Lower leg skin (tissue), 4 donors: ENCODE data around the gene PPP1R9B. TPM values are rescaled to one million over a fixed set of nuclear protein-coding genes. Genes with fewer than 3 reads are reported as not detected.

ENCODE experiments used
- DNase-seq, 2 donors: peaks; one replicate each; pipeline ENCODE4 v3.0.0-alpha.2; 2019; ENCODE audit warnings: low spot score in 2 of 2
- H3K4me3 ChIP-seq: fragments of 200-600 bp; sonication (generic); 2 replicates; pipeline ENCODE4 v1.5.1; 2017; ENCODE audit warnings: mild to moderate bottlenecking, low read depth; ENCODE audit not compliant: poor library complexity, severe bottlenecking
- POLR2A ChIP-seq, 2 donors: fragments of 450-650 bp; IDR thresholded peaks; one replicate each; pipeline ENCODE4 v1.6.1; 2016 to 2017; ENCODE audit warnings: antibody characterized with exemption in 2 of 2, mild to moderate bottlenecking in 1 of 2, moderate library complexity in 1 of 2
- WGBS, 2 donors: methylation state at CpG; one replicate each; pipeline ENCODE4 v1.1.5; 2018; 5-methylcytosine and 5-hydroxymethylcytosine counted together
- intact Hi-C: fragments of 100-400 bp; cut with DNase I; formaldehyde crosslinking; loops from one replicate; pipeline ENCODE4 v1.15.0; 2023; ENCODE audit warnings: low total_unique reads
- total RNA-seq, 4 donors: library from RNA; depleted of rRNA; stranded (reverse); fragments of >200 nt; gene quantifications; one replicate each; pipeline ENCODE4 v1.1.0, GENCODE V29; 2016
- TF ChIP-seq, protein P1 (sequence below), 3 donors: fragments of 450-650 bp; IDR thresholded peaks; one replicate each; pipeline ENCODE4 v1.5.1; 2016; ENCODE audit warnings: antibody characterized with exemption in 3 of 3, mild to moderate bottlenecking in 3 of 3, moderate library complexity in 2 of 3

The PPP1R9B gene
- total RNA-seq, 4 donors from 2014 or later = 20.7 to 31.9 (median 29.5) TPM

- TF ChIP-seq POLR2A (IDR thresholded peaks at IDR 0.05) = no peak
- TF ChIP-seq, protein P1, sequence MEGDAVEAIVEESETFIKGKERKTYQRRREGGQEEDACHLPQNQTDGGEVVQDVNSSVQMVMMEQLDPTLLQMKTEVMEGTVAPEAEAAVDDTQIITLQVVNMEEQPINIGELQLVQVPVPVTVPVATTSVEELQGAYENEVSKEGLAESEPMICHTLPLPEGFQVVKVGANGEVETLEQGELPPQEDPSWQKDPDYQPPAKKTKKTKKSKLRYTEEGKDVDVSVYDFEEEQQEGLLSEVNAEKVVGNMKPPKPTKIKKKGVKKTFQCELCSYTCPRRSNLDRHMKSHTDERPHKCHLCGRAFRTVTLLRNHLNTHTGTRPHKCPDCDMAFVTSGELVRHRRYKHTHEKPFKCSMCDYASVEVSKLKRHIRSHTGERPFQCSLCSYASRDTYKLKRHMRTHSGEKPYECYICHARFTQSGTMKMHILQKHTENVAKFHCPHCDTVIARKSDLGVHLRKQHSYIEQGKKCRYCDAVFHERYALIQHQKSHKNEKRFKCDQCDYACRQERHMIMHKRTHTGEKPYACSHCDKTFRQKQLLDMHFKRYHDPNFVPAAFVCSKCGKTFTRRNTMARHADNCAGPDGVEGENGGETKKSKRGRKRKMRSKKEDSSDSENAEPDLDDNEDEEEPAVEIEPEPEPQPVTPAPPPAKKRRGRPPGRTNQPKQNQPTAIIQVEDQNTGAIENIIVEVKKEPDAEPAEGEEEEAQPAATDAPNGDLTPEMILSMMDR (IDR thresholded peaks at IDR 0.05) = no peak
- no peak overlapping the region for H3K4me3 ChIP-seq
- WGBS, 2 donors = 64 to 67% methylated on average over 2 to 5 of the region's 5 CpGs
- no peak for DNase-seq
- intact Hi-C loops = loop anchor here (10.0 kb wide), 1 partner anchor 279 kb away; the partner anchor contains the start of gene RSAD1
Observed at GRCh38 chr17:50196036-50196435, 45.6 kb upstream of the PPP1R9B start.

DNA sequence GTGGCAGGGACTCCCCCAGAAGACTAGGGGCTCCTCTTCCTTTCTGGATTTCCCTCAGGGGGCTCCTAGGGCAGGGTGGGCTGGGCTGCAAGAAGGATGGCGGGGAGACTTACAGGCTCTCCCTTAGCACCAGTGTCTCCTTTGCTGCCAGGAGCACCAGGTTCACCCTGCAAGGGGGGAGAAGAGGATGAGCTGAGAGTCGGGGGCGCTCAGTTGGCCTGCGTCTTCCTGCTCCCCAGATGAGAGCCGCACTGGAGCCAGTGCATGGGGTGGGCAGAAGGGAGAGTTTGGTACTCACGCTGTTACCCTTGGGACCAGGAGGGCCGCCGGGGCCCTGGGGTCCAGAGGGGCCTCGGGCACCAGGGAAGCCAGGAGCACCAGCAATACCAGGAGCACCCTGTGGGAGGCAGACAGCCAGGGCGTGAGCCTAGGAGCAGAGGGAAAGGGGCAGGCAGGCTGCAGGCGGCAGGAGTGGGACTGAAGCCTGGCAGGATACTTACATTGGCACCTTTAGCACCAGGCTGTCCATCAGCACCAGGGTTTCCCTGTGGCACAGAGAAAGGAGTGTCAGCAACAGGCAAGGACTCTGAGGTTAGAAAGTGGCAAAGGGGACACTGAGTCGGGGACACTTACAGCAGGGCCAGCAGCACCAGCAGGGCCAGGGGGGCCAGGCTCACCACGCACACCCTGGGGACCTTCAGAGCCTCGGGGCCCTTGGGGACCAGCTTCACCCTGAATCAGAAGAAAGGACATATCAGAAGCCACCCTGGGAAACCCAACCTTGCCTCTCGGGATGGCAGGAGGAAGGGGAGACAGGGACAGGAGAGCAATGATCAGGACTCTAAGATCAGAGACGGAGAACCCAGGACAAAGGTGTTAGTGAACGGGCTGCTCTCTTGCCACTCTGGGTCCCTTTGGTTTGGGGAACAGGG is 44.7 kb upstream of the PPP1R9B start:
- H3K4me3 ChIP-seq = no peak overlapping the region
- TF ChIP-seq POLR2A (IDR thresholded peaks at IDR 0.05) = no peak
- TF ChIP-seq, protein P1 (IDR thresholded peaks at IDR 0.05) = no peak
- 67 to 82% methylated on average over 14 to 17 of the region's 17 CpGs for WGBS, 2 donors
- intact Hi-C loops = loop anchor here (10.0 kb wide), 1 partner anchor 280 kb away; the partner anchor contains the start of gene RSAD1
- no peak for DNase-seq

DNA sequence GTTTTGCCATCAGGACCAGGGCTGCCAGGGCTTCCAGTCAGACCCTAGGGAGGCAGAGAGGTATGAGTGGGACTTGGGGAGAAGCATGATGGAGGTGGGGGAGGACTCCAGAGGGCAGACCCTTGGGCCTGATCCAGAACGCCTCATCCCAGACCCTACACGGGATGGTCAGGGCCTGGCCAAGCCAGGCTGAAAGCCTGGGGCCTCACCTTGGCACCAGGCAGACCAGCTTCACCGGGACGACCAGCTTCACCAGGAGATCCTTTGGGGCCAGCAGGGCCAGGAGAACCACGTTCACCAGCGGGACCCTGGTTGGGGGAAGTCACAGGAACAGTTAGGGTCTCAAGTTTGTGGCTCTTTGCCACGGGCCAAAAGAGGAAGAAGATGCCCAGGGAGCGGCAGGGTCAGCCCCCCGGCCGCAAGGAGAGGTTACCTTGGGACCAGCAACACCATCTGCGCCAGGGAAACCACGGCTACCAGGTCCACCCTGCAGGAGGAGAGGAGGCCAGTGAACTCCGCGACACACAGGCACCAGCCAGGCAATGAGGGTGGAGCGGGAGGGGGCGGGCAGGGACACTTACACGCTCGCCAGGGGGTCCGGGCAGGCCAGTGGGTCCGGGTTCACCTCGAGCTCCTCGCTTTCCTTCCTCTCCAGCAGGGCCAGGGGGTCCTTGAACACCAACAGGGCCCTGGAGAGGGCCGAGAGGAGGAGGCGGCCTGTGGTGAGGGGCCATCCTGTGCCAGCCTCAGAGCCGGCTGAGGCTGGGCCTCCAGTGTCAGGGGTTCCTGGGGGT is 43.9 kb upstream of the PPP1R9B start:
- WGBS, 2 donors = 65 to 66% methylated on average over 24 to 25 of the region's 25 CpGs
- no peak overlapping the region for H3K4me3 ChIP-seq
- intact Hi-C loops = loop anchor here (10.0 kb wide), 1 partner anchor 280 kb away; the partner anchor contains the start of gene RSAD1
- DNase-seq = no peak
- TF ChIP-seq, protein P1 (IDR thresholded peaks at IDR 0.05) = no peak
- TF ChIP-seq POLR2A (IDR thresholded peaks at IDR 0.05) = no peak

- DNase-seq = no peak
- intact Hi-C loops = loop anchor here (10.0 kb wide), 1 partner anchor 282 kb away; the partner anchor contains the start of gene RSAD1
- no peak for TF ChIP-seq POLR2A (IDR thresholded peaks at IDR 0.05)
- TF ChIP-seq, protein P1 (IDR thresholded peaks at IDR 0.05) = no peak
- no peak overlapping the region for H3K4me3 ChIP-seq
- 72 to 77% methylated on average over 16 of the region's 16 CpGs for WGBS, 2 donors
Observed at GRCh38 chr17:50192618-50193291, 42.3 kb upstream of the PPP1R9B start.

- 70 to 73% methylated on average over 4 of the region's 4 CpGs for WGBS, 2 donors
- H3K4me3 ChIP-seq = no peak overlapping the region
- intact Hi-C loops = loop anchor here (10.0 kb wide), 1 partner anchor 283 kb away; the partner anchor contains the start of gene RSAD1
- DNase-seq = no peak
- TF ChIP-seq POLR2A (IDR thresholded peaks at IDR 0.05) = no peak
- TF ChIP-seq, protein P1 (IDR thresholded peaks at IDR 0.05) = no peak
Observed at GRCh38 chr17:50192144-50192617, 41.7 kb upstream of the PPP1R9B start.
